Subcutaneous adipose tissue (tissue), 4 donors: Measurements from ENCODE around the gene GDF15. TPM values are rescaled to one million over a fixed set of nuclear protein-coding genes. Genes with fewer than 3 reads are reported as not detected.

ENCODE experiments used
- total RNA-seq, 4 donors: library from RNA; depleted of rRNA; stranded (reverse); fragments of >200 nt; gene quantifications; one replicate each; pipeline ENCODE4 v1.1.0, GENCODE V29; 2016
- TF ChIP-seq, protein P1 (sequence below): fragments of 450-650 bp; IDR thresholded peaks from one replicate; pipeline ENCODE4 v1.5.1; 2016; ENCODE audit warnings: low read depth, mild to moderate bottlenecking, control low read depth, antibody characterized with exemption, moderate library complexity

The GDF15 gene
- total RNA-seq, 4 donors from 2014 or later, result 1.7 to 20.6 (median 8.4) TPM

DNA sequence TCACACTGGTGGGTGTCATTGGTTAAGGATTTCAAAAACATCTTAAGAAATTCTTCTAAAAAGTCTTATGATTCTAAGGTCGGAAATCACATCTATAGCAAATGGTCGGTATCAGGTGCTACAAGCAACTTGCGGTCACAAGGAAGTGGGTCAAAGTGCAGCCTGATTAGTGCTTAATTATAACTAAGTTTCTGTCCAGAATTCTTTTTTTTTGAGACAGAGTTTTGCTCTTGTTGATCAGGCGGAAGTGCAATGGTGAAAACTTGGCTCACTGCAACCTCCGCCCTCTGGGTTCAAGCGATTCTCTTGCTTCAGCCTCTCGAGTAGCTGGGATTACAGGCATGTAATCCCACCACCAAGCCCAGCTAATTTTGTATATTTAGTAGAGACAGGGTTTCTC lies 1.2 kb upstream of the GDF15 start:
- TF ChIP-seq, protein P1, sequence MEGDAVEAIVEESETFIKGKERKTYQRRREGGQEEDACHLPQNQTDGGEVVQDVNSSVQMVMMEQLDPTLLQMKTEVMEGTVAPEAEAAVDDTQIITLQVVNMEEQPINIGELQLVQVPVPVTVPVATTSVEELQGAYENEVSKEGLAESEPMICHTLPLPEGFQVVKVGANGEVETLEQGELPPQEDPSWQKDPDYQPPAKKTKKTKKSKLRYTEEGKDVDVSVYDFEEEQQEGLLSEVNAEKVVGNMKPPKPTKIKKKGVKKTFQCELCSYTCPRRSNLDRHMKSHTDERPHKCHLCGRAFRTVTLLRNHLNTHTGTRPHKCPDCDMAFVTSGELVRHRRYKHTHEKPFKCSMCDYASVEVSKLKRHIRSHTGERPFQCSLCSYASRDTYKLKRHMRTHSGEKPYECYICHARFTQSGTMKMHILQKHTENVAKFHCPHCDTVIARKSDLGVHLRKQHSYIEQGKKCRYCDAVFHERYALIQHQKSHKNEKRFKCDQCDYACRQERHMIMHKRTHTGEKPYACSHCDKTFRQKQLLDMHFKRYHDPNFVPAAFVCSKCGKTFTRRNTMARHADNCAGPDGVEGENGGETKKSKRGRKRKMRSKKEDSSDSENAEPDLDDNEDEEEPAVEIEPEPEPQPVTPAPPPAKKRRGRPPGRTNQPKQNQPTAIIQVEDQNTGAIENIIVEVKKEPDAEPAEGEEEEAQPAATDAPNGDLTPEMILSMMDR, result no peak

- TF ChIP-seq, protein P1, result no peak
Measured at GRCh38 chr19:18385359-18385674, 641 bp upstream of the GDF15 start.

DNA sequence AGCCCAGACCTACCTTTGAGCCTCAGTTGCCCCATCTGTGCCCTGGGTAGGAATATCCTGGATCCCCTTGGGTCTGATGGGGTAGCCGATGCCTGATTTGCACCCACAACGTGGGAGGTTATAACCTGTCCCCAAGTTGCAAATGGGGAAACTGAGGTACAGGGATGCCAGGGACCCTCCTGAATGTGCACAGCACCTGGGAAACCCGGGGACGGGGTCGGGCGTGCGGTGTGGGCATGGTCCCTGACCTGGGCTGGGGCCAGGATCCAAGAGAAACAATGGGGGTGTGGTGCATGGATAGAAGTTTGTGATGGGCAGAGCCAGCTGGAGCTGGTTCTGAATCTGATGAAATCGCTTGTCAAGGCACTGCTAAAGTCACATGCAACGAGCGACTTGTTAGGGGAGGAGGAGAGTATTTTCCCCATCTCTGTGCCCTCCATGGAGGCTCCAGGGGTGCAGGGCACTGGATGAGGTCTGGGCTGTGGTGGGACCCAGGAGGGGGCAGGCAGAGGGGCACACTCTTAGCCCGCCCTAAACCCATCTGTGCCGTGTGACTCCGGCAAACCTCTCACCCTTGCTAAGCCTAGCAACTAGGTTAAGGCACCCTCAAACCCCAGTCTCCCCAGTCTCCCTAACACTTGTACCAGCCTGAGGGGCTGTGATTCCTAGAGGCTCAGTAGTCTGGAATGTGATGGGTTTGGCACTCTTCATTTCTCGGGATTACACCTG lies 749 bp downstream of the GDF15 start:
- TF ChIP-seq, protein P1, result no peak

DNA sequence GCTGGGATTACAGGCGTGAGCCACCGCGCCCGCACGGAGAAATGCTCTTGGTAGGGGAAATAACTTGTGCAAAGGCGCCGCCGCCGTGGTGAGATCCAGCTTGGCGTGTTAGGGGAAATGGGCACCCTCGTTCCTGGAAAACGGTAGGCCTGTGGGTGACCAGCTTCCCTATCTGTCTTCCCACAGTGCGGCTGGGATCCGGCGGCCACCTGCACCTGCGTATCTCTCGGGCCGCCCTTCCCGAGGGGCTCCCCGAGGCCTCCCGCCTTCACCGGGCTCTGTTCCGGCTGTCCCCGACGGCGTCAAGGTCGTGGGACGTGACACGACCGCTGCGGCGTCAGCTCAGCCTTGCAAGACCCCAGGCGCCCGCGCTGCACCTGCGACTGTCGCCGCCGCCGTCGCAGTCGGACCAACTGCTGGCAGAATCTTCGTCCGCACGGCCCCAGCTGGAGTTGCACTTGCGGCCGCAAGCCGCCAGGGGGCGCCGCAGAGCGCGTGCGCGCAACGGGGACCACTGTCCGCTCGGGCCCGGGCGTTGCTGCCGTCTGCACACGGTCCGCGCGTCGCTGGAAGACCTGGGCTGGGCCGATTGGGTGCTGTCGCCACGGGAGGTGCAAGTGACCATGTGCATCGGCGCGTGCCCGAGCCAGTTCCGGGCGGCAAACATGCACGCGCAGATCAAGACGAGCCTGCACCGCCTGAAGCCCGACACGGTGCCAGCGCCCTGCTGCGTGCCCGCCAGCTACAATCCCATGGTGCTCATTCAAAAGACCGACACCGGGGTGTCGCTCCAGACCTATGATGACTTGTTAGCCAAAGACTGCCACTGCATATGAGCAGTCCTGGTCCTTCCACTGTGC lies 2.4 kb downstream of the GDF15 start:
- TF ChIP-seq, protein P1, result no peak

DNA sequence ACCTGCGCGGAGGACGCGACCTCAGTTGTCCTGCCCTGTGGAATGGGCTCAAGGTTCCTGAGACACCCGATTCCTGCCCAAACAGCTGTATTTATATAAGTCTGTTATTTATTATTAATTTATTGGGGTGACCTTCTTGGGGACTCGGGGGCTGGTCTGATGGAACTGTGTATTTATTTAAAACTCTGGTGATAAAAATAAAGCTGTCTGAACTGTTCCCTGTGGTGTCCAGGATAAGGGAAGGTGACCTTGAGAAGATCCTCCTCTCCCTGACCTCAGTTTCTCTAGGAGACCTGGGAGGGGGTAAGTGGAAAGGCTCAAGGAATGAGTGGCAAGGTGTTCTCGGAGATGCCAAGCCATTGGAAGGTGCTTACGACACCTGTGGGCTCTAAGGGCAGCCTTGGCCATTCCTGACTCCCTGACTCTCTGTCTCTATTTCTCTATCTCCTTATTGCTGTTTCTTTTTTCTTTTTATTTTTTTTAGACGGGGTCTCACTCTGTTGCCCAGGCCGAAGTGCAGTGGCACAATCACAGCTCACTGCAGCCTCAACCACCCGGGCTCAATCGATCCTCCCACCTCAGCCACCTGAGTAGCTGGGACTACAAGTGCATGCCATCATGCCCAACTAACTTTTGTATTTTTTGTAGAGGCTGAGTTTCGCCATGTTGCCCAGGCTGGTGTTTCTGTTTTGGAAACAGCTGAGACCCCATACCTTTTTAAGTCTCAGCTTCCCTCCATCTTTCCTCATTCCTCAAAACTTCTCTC lies 3.2 kb downstream of the GDF15 start:
- TF ChIP-seq, protein P1, result no peak

DNA sequence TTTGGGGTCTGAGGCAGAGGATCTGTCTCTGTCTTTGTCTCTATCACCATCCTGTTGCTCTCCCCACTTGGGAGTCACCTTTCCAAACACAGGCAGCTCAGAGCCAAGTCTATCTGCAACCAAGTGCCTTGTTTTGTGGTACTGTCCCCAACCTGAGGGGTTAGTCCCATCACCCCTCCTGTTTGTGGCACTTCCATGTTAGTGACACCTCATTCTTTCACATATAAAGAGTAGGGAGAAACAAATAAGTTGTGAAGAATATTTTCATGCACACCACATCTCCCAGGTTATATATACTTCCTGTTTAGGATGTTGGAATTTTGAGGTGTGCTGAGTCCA lies 3.7 kb downstream of the GDF15 start:
- TF ChIP-seq, protein P1, result no peak
